OCI-LY1 (cell line): Measurements from ENCODE around the gene FBXW7.

Experiments
- CTCF ChIP-seq: fragments of 200-600 bp; sonication (generic), shearing (Covaris generic); IDR thresholded peaks from 2 replicates; pipeline ENCODE4 v1.5.1; 2017; ENCODE audit warnings: mild to moderate bottlenecking, antibody characterized with exemption, low read length, moderate library complexity, mixed read lengths
- EZH2 ChIP-seq: fragments of 200-600 bp; sonication (generic), shearing (Covaris generic); IDR thresholded peaks from 2 replicates; pipeline ENCODE4 v1.8.0; 2017; ENCODE audit warnings: borderline replicate concordance, mixed run types, mild to moderate bottlenecking, antibody characterized with exemption, low read length, moderate library complexity, mixed read lengths

- TF ChIP-seq CTCF (no peak), EZH2 (no peak)
These were observed 43.3 kb upstream of the FBXW7 start for GRCh38 chr4:152579107-152579764.
